ENCODE data around the gene TUBB.

DNA sequence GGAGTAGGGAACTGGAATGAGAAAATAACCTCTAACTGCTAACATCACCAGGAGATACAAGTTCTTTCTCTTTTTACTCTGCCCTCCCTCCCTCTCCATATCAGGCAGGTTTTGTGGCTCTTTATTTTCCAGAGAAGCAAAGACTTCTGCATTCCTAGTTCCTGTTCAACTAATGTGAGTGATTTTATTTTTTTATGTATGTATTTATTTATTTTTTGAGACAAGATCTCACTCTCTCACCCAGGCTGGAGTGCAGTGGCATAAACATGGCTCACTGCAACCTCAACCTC is 30.2 kb downstream of the TUBB start:
- TF ChIP-seq ZNF366 (tag by site-specific recombination; conservative IDR thresholded peaks at IDR 0.05) = no peak
- TF ChIP-seq, protein P1, sequence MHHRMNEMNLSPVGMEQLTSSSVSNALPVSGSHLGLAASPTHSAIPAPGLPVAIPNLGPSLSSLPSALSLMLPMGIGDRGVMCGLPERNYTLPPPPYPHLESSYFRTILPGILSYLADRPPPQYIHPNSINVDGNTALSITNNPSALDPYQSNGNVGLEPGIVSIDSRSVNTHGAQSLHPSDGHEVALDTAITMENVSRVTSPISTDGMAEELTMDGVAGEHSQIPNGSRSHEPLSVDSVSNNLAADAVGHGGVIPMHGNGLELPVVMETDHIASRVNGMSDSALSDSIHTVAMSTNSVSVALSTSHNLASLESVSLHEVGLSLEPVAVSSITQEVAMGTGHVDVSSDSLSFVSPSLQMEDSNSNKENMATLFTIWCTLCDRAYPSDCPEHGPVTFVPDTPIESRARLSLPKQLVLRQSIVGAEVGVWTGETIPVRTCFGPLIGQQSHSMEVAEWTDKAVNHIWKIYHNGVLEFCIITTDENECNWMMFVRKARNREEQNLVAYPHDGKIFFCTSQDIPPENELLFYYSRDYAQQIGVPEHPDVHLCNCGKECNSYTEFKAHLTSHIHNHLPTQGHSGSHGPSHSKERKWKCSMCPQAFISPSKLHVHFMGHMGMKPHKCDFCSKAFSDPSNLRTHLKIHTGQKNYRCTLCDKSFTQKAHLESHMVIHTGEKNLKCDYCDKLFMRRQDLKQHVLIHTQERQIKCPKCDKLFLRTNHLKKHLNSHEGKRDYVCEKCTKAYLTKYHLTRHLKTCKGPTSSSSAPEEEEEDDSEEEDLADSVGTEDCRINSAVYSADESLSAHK (tag by site-specific recombination; IDR thresholded peaks at IDR 0.05) = no peak
- TF ChIP-seq, protein P2, sequence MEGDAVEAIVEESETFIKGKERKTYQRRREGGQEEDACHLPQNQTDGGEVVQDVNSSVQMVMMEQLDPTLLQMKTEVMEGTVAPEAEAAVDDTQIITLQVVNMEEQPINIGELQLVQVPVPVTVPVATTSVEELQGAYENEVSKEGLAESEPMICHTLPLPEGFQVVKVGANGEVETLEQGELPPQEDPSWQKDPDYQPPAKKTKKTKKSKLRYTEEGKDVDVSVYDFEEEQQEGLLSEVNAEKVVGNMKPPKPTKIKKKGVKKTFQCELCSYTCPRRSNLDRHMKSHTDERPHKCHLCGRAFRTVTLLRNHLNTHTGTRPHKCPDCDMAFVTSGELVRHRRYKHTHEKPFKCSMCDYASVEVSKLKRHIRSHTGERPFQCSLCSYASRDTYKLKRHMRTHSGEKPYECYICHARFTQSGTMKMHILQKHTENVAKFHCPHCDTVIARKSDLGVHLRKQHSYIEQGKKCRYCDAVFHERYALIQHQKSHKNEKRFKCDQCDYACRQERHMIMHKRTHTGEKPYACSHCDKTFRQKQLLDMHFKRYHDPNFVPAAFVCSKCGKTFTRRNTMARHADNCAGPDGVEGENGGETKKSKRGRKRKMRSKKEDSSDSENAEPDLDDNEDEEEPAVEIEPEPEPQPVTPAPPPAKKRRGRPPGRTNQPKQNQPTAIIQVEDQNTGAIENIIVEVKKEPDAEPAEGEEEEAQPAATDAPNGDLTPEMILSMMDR (tag by site-specific recombination; IDR thresholded peaks at IDR 0.05) = no peak
- TF ChIP-seq ZNF114 (tag by site-specific recombination; IDR thresholded peaks at IDR 0.05) = no peak
